ENCODE results near the gene GGA1. TPM values are rescaled to one million over a fixed set of nuclear protein-coding genes. Genes with fewer than 3 reads are reported as not detected.

GGA1 gene
- total RNA-seq, 1 donor from 2014 or later: 64.8 TPM

GRCh38 chr22:37575490-37576003, 33.1 kb upstream of the GGA1 start:
- H3K4me1 ChIP-seq: peaks cover 27% of the 10 kb centered on the region
- no peaks in the 10 kb centered on the region for H3K9me3 ChIP-seq
- H3K27me3 ChIP-seq (ENCODE audit: low read depth): no peaks in the 10 kb centered on the region
- no peak for TF ChIP-seq CTCF (IDR thresholded peaks at IDR 0.05)
- DNase-seq (no peak), ATAC-seq (no peak)
- no peak overlapping the region for H3K4me3 ChIP-seq
- H3K27ac ChIP-seq: no peak overlapping the region
- no peaks in the 10 kb centered on the region for H3K36me3 ChIP-seq
- intact Hi-C loops (cut with DNase I): no loop called here

- no peak for TF ChIP-seq CTCF (IDR thresholded peaks at IDR 0.05)
- Histone ChIP-seq H3K36me3 (no peaks in the 10 kb centered on the region), H3K27me3 (ENCODE audit: low read depth) (no peaks in the 10 kb centered on the region), H3K27ac (no peak overlapping the region), H3K9me3 (no peaks in the 10 kb centered on the region), H3K4me3 (no peak overlapping the region), H3K4me1 (peaks cover 45% of the 10 kb centered on the region)
- ATAC-seq (no peak), DNase-seq (no peak)
- intact Hi-C loops (cut with DNase I): no loop called here
Observed at GRCh38 chr22:37578002-37578401, 30.6 kb upstream of the GGA1 start.

GRCh38 chr22:37581504-37581903, 27.1 kb upstream of the GGA1 start:
- H3K27ac ChIP-seq: peak overlapping the region; percentile 19

GRCh38 chr22:37582526-37582925, 26.1 kb upstream of the GGA1 start:
- no peak overlapping the region for H3K27ac ChIP-seq
- intact Hi-C loops (cut with DNase I): no loop called here
- ATAC-seq: no peak

More at GRCh38 chr22:37581504-37581903, 27.1 kb upstream of the GGA1 start:
- intact Hi-C loops (cut with DNase I): no loop called here
- no peaks in the 10 kb centered on the region for H3K9me3 ChIP-seq
- H3K36me3 ChIP-seq: no peaks in the 10 kb centered on the region
- TF ChIP-seq CTCF (IDR thresholded peaks at IDR 0.05): no peak
- peaks cover 28% of the 10 kb centered on the region for H3K4me1 ChIP-seq
- H3K4me3 ChIP-seq: no peak overlapping the region
- ATAC-seq (peak; percentile 78 to 83), DNase-seq (peak; percentile 71)
- no peaks in the 10 kb centered on the region for H3K27me3 ChIP-seq (ENCODE audit: low read depth)

GRCh38 chr22:37588546-37589215, 20.0 kb upstream of the GGA1 start:
- DNase-seq (no peak), ATAC-seq (no peak)
- Histone ChIP-seq H3K27me3 (ENCODE audit: low read depth) (no peaks in the 10 kb centered on the region), H3K36me3 (no peaks in the 10 kb centered on the region), H3K9me3 (no peaks in the 10 kb centered on the region), H3K4me3 (no peak overlapping the region), H3K27ac (no peak overlapping the region), H3K4me1 (peaks cover 31% of the 10 kb centered on the region)
- TF ChIP-seq CTCF (IDR thresholded peaks at IDR 0.05): no peak
- intact Hi-C loops (cut with DNase I): no loop called here

More at GRCh38 chr22:37582526-37582925, 26.1 kb upstream of the GGA1 start:
- H3K36me3 ChIP-seq: no peaks in the 10 kb centered on the region
- no peak for DNase-seq
- no peak overlapping the region for H3K4me3 ChIP-seq
- no peaks in the 10 kb centered on the region for H3K9me3 ChIP-seq
- H3K4me1 ChIP-seq: peaks cover 28% of the 10 kb centered on the region
- TF ChIP-seq CTCF (IDR thresholded peaks at IDR 0.05): no peak
- no peaks in the 10 kb centered on the region for H3K27me3 ChIP-seq (ENCODE audit: low read depth)
